DMS153 (cell line): Measurements from ENCODE around the gene OLIG1.

Experiments
- DNase-seq: peaks from one replicate; lab custom pipeline; 2025; lab: John Stamatoyannopoulos, UW

OLIG1 gene

DNA sequence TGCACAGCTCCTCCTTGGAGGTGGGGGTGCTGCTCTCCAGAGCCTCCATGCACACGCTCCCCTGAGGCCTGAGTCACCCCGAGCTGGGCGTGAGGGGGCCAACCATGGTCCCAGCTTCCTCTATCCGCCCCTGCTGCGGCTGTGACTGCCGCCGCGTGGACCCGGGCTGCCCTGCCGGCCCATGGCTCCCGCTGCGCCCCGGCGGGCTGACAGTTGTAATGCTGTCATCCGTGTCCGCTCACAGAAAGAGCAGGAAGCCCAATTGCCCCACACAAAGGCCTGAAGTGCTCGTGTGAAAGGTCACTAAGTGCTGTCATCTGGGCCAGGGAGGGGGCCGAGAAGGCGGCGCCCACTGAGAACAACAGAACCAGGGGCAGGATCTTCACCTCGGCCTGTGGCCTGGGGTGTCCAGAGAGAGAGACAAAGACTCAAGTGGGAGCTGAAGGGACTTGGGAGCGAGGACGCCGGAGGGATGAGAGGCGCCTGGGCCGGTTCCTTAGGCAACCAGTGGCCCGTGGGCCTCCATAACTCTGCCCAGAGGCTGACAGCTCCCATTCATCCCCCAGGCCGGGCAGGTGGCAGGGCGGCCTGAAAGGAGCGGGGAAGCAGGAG is 31.5 kb downstream of the OLIG1 start:
- DNase-seq, result peak; percentile 5

GRCh38 chr21:33105088-33105487 is 35.1 kb downstream of the OLIG1 start:
- DNase-seq, result no peak

GRCh38 chr21:33108228-33108627 is 38.3 kb downstream of the OLIG1 start:
- no peak for DNase-seq

GRCh38 chr21:33109574-33110339 is 39.8 kb downstream of the OLIG1 start:
- DNase-seq, result peak; percentile 54

DNA sequence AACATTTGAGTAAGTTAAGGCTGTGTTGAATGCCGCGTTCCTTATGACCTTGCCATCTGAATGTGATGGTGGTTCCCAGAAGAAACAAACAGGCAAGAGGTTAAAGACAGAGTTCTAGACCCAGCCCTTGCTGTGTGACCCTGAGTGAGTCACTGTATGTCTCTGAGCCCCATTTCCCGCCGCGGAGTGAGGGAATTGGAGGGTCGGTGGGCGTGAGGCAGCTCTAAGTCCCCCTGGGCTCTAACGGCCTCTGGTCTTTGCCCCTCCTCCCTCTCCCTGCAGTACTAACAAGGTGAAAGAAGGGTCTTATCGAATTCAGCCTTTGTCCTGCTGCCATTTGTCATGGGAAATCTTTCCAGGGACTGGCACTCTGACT is 40.4 kb downstream of the OLIG1 start:
- DNase-seq, result no peak

DNA sequence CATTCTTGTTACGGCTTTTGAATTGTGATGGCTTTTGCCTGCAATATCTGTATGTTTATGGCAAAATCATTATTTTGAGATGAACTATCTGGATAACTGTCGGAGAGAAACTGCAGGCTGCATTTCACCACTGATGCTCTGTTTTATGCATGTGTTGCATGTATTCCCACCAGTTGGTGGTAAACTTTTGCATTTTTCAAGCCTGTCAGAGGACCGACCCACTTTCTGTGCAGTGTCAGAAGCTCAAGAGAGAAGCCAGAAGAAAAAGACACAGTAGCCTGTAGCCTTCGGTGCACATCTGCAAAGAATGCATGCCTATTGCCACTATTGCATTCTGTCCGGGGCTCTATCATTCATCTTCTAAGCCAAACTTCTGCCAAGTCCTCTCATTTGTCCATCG is 41.6 kb downstream of the OLIG1 start:
- no peak for DNase-seq

GRCh38 chr21:33112151-33112550 is 42.2 kb downstream of the OLIG1 start:
- no peak for DNase-seq

- no peak for DNase-seq
These were observed 42.7 kb downstream of the OLIG1 start for GRCh38 chr21:33112681-33113080.

DNA sequence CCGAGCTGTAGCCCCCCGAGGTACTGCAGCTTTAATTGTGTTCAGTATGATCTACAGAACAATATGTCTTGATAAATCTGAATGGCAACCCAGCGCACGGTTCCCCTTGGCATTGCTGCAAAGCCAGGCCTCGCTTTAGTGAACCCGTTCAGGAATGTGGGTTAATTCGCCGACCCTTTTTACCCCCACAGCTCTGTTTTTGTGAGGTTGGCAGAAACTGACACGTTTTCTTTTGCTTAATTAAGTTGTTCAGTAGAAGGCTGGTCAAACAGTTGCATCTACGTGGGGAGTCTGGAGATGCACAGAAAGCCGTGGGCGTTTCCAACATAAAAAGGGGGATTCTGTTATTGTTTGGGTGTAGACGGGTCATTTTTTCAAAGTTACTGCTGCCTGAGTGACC is 43.2 kb downstream of the OLIG1 start:
- no peak for DNase-seq

GRCh38 chr21:33114276-33114675 is 44.3 kb downstream of the OLIG1 start:
- DNase-seq, result no peak

GRCh38 chr21:33115631-33116510 is 45.9 kb downstream of the OLIG1 start:
- no peak for DNase-seq

DNA sequence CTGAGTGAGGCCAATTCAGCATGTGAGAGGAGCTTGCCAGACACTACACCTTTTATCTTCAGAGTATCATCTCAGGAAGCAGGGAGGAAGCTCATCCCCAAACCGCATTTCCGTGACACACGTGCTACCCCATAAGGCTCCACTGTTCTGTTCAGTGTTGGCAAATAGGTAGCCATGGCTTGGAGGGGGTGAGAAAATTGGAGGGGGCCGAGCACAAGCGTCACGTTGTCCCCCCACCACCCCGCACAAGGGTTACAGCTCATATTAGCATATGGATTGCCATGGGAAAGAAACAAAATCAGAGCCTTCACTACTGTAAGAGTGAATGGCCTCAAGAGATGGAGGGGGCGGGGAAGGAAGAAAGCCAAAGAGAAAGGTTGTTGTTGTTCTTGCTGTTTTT is 46.7 kb downstream of the OLIG1 start:
- DNase-seq, result no peak

- DNase-seq, result no peak
These were observed 47.4 kb downstream of the OLIG1 start for GRCh38 chr21:33117101-33117888.
